Measurements from ENCODE around the gene CDKN2B-AS1. TPM values are rescaled to one million over a fixed set of nuclear protein-coding genes. Genes with fewer than 3 reads are reported as not detected.
A peak's percentile ranks its signal among the peaks of the same experiment; 100 is the strongest.

The CDKN2B-AS1 gene
- total RNA-seq, 2 experiments from 2014 or later, result 0.21 to 0.23 TPM

DNA sequence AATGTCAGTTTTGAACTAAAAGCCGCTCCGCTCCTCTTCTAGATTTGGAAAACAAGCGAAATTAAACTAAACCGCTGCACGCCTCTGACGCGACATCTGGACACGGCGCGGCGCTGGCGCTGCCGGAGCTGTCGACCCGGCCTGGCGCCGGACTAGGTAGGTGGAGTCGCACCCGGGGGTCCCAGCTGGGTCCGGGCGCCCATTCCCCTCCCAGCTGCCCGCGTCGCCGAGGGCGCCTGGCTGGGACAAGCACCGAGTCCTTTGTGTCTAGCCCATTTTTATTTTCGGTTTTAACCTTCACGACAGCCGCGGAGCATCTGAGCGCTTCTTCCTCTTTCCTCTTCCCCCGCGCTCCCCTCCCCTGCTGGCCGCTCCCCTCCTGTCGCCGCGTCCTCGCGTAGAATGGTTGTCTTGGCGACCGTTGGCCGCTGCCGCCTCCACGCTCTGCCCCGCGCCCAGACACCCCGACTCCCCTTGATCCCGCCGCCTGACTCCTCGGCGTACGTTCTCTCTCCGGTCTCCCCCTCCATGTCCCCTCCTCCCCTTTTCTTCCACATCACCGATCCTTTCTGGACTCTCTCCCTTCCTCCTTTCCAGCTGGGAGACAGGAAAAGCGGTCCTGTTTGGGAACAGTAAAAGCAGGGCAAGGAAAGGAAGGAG, 545 bp downstream of the CDKN2B-AS1 start:
- no peaks in the 10 kb centered on the region for H3K36me3 Mint-ChIP-seq (ENCODE audit: low read depth)
- peaks cover 8% of the 10 kb centered on the region for H3K4me1 Mint-ChIP-seq
- DNase-seq, result peak; percentile 82
- peak overlapping the region; percentile 90 for H3K4me3 Mint-ChIP-seq
- intact Hi-C loops (cut with DNase I, micrococcal nuclease), result loop anchor here (1.0 to 2.0 kb wide), 3 partner anchors 13 to 20 kb away; partner anchors contain the start of gene CDKN2B (in 1 of the 2)
- ATAC-seq, result peak; percentile 75
- POLR2A ChIA-PET, result no interaction called here
- CTCF ChIA-PET, result interaction anchor here (1.2 to 5.5 kb wide), 4 partner anchors 13 to 182 kb away, joined by 3 to 31 read pairs (median 6); partner anchors contain the start of gene CDKN2B
- H3K9me3 Mint-ChIP-seq (ENCODE audit: low read depth), result no peaks in the 10 kb centered on the region
- H3K27ac Mint-ChIP-seq, result peak overlapping the region; percentile 85
- H3K27me3 Mint-ChIP-seq, result peaks cover 38% of the 10 kb centered on the region

DNA sequence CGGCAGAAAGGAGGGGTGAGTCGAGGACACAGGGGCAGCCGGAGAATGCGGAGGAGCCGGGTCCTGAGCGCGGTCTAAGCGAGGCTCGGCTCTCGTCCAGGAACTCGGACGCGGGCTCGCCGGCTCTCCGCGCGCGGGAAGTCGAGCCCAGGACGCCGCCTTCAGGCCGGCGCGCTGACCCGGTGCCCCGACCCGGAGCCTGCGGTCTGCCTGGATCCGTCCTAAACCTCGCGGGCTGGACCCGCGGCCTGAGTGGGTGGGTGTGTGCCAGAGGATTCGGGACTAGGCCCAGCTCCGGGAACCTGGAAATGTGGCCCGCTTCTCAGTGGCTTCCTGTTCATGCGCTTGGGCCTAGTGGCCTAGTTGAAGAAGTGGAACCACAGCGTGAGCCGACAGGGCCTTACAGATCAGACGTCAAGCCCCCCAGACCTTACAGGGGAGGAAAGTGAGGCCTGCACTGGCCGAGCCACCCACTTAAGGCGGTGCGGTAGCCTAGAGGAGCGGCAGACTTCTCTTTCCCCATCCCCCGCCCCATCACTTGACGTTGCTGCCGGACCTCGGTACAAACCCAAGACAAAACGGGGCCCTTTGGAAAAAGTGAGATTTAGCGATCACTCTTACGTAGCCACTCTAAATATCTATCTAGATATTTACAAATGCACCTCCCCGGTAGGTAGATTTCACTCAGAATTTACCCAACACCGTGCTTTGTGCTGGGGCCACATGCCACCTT, 1.2 kb downstream of the CDKN2B-AS1 start:
- CTCF ChIA-PET, result interaction anchor here (0.6 to 2.3 kb wide), 7 partner anchors 12 to 410 kb away, joined by 3 to 9 read pairs (median 3); partner anchors contain the start of gene CDKN2B
- H3K27ac Mint-ChIP-seq, result peak overlapping the region; percentile 37
- no peaks in the 10 kb centered on the region for H3K9me3 Mint-ChIP-seq (ENCODE audit: low read depth)
- ATAC-seq (no peak), DNase-seq (peak; percentile 27)
- H3K36me3 Mint-ChIP-seq (ENCODE audit: low read depth), result no peaks in the 10 kb centered on the region
- H3K4me1 Mint-ChIP-seq, result peaks cover 8% of the 10 kb centered on the region
- intact Hi-C loops (cut with DNase I, micrococcal nuclease), result loop anchor here (1.0 to 2.0 kb wide), 4 partner anchors 8 to 21 kb away; partner anchors contain the start of gene CDKN2B (in 1 of the 2)
- peak overlapping the region; percentile 90 for H3K4me3 Mint-ChIP-seq
- peaks cover 37% of the 10 kb centered on the region for H3K27me3 Mint-ChIP-seq
- POLR2A ChIA-PET, result interaction anchor here (1.0 kb wide), 1 partner anchor 11 kb away, joined by 3 read pairs; no protein-coding TSS in a partner anchor

DNA sequence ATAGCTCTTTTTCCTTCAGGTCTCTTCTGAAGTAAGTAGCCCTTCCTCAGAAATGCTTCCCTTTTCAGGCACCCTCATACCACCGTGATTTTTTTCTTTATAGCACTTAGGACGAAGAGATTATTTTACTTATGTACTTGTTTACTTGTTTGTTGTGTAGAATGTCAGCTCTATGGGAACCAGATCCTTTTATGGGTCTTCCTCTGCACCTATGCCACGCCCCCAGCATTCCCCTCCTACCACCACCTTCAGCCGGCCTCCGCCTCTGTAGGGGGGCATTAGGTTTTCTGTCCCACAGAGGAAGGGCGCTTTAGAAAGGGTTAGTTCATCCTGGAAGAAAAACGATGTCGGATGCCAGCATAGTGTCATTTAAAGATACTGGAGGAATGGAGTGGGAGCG, 1.8 kb downstream of the CDKN2B-AS1 start:
- H3K27ac Mint-ChIP-seq, result no peak overlapping the region
- CTCF ChIA-PET, result interaction anchor here (0.6 to 1.4 kb wide), 6 partner anchors 12 to 410 kb away, joined by 3 to 5 read pairs (median 3); partner anchors contain the start of gene CDKN2B
- H3K4me3 Mint-ChIP-seq, result peak overlapping the region; percentile 90
- H3K4me1 Mint-ChIP-seq, result peaks cover 8% of the 10 kb centered on the region
- DNase-seq (no peak), ATAC-seq (no peak)
- H3K27me3 Mint-ChIP-seq, result peaks cover 36% of the 10 kb centered on the region
- H3K36me3 Mint-ChIP-seq (ENCODE audit: low read depth), result no peaks in the 10 kb centered on the region
- intact Hi-C loops (cut with DNase I, micrococcal nuclease), result loop anchor here in 1 of 2 experiments (1.0 kb wide), 1 partner anchor 8 kb away; no protein-coding TSS in a partner anchor
- H3K9me3 Mint-ChIP-seq (ENCODE audit: low read depth), result no peaks in the 10 kb centered on the region
- POLR2A ChIA-PET, result interaction anchor here (1.0 kb wide), 1 partner anchor 11 kb away, joined by 3 read pairs; no protein-coding TSS in a partner anchor

DNA sequence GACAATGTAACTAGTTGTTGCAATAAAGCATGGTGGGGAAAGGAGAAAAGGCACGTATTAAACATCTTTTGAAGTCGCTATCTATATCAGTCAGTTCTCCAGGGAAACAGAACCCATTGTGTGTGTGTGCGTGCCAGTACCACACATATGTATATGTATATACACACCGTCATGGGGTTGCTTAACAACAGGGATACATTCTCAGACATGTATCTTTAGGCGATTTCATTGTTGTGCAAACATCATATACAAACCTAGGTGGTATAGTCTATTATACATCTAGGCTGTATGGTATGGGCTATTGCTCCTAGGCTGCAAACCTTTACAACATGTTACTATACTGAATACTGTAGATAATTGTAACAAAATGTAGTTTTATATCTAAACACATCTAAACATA, 2.3 kb downstream of the CDKN2B-AS1 start:
- ChIA-PET CTCF (interaction anchor here (0.6 to 2.5 kb wide), 4 partner anchors 11 to 409 kb away, joined by 3 to 14 read pairs (median 3); partner anchors contain the start of gene CDKN2B), POLR2A (interaction anchor here (1.0 kb wide), 1 partner anchor 10 kb away, joined by 3 read pairs; no protein-coding TSS in a partner anchor)
- intact Hi-C loops (cut with DNase I, micrococcal nuclease), result loop anchor here in 1 of 2 experiments (1.0 kb wide), 1 partner anchor 7 kb away; no protein-coding TSS in a partner anchor
- Mint-ChIP-seq H3K36me3 (ENCODE audit: low read depth) (no peaks in the 10 kb centered on the region), H3K4me1 (peaks cover 8% of the 10 kb centered on the region), H3K4me3 (no peak overlapping the region), H3K27me3 (peaks cover 36% of the 10 kb centered on the region), H3K9me3 (ENCODE audit: low read depth) (no peaks in the 10 kb centered on the region), H3K27ac (no peak overlapping the region)
- no peak for DNase-seq
- no peak for ATAC-seq

DNA sequence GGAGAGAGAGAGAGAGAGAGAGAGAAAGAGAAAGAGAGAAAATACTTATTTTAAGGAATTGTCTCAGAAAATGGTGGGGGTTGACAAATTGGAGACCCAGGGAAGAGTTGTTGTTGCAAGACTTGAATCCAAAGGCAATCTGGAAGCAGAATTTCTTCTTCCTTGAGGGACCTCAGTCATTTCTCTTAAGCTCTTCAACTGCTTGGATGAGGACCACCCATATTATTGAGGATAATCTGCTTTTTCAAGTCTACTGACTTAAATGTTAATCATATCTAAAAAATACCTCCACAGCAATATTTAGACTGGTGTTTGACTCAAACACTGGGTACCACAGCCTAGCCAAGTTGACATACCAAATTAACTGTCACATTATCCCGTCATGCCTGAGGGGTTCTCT, 2.9 kb downstream of the CDKN2B-AS1 start:
- peaks cover 40% of the 10 kb centered on the region for H3K27me3 Mint-ChIP-seq
- POLR2A ChIA-PET, result no interaction called here
- CTCF ChIA-PET, result interaction anchor here (2.5 kb wide), 1 partner anchor 11 kb away, joined by 14 read pairs; the partner anchor contains the start of gene CDKN2B
- no peaks in the 10 kb centered on the region for H3K36me3 Mint-ChIP-seq (ENCODE audit: low read depth)
- no peaks in the 10 kb centered on the region for H3K9me3 Mint-ChIP-seq (ENCODE audit: low read depth)
- no peak for ATAC-seq
- no peak overlapping the region for H3K4me3 Mint-ChIP-seq
- peaks cover 8% of the 10 kb centered on the region for H3K4me1 Mint-ChIP-seq
- intact Hi-C loops (cut with DNase I, micrococcal nuclease), result no loop called here
- DNase-seq, result no peak
- no peak overlapping the region for H3K27ac Mint-ChIP-seq

DNA sequence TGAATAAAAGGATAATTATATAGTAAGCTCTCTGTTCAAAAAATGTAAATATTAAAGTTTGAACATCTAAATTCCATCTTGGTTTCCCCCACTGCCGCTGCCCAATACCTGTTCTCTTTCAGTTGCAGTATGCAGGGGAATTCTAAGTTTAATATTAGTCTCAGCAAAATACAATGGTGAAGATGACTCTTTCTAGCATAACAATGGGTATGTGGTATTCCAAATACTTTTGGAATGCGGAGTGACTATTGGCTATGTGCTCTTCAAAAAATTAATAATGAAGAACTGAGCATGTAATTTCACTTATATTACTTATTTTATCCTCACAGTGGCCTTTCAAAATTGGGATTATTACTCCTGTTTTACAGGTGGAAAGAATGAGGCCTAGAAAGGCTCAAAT, 3.4 kb downstream of the CDKN2B-AS1 start:
- H3K36me3 Mint-ChIP-seq (ENCODE audit: low read depth), result no peaks in the 10 kb centered on the region
- H3K27ac Mint-ChIP-seq, result no peak overlapping the region
- H3K9me3 Mint-ChIP-seq (ENCODE audit: low read depth), result no peaks in the 10 kb centered on the region
- no peak for DNase-seq
- intact Hi-C loops (cut with DNase I, micrococcal nuclease), result no loop called here
- ChIA-PET CTCF (interaction anchor here (2.5 kb wide), 1 partner anchor 10 kb away, joined by 14 read pairs; the partner anchor contains the start of gene CDKN2B), POLR2A (no interaction called here)
- H3K27me3 Mint-ChIP-seq, result peaks cover 40% of the 10 kb centered on the region
- no peak for ATAC-seq
- no peak overlapping the region for H3K4me3 Mint-ChIP-seq
- peaks cover 8% of the 10 kb centered on the region for H3K4me1 Mint-ChIP-seq

DNA sequence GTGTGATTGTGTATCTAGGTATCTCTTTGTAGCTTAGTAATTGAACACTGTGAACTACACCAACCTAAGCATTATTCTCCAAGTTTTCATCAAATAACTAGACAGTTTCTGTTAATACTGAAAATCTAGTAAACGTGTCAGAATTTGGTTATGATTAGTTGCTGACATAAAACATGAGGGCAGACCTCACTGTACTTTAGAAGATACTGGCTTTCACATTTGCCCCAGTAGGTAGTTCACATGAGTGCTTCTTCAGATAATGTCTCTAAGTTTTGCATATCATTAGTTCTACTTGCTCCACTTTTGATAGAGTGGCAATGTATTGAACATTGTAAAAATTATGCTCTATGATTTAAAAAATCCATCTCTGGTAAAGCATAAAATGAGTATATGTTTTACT, 7.4 kb downstream of the CDKN2B-AS1 start:
- no peak for DNase-seq
- Mint-ChIP-seq H3K27me3 (peaks cover 52% of the 10 kb centered on the region), H3K27ac (no peak overlapping the region), H3K9me3 (ENCODE audit: low read depth) (no peaks in the 10 kb centered on the region), H3K36me3 (ENCODE audit: low read depth) (no peaks in the 10 kb centered on the region), H3K4me1 (peaks cover 10% of the 10 kb centered on the region), H3K4me3 (no peak overlapping the region)
- intact Hi-C loops (cut with DNase I, micrococcal nuclease), result loop anchor here in 1 of 2 experiments (10.0 kb wide), 1 partner anchor 667 kb away; the partner anchor contains the start of gene KLHL9
- no peak for ATAC-seq
- ChIA-PET POLR2A (no interaction called here), CTCF (interaction anchor here (0.7 to 2.4 kb wide), 5 partner anchors 9 to 189 kb away, joined by 3 to 10 read pairs (median 3); no protein-coding TSS in a partner anchor)

DNA sequence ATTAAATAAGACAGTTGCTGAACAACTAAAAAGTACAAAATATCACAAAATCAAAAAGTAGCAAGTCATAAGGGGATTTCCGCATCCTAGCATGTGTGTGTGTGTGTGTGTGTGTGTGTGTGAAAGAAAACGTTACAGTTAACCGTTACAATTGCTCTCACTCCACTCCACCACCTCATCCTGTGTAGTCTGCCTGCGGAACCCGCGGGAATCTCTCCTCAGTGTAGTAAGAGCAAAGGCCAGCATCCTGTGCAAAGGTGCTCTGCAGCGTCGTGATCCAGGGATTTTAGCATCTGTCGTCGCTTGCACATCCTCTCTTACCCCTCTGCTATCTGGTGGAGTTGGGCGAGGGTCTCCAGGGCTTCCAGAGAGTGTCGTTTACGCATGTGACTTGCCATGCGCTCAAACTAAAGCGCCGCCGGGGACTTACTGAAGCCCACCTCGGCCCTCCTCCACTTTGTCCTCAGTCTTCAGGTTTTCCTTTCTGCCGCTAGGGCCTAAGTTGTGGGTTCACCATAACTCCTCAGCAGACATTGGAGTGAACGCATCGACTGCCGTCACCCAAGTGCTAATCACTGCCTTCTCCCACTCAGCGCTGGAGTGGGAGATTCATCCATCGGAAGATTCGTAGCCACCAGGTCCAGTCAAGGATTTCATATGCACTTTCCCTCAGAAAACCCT, 10.6 kb downstream of the CDKN2B-AS1 start:
- CTCF ChIA-PET, result no interaction called here
- Mint-ChIP-seq H3K36me3 (ENCODE audit: low read depth) (no peaks in the 10 kb centered on the region), H3K4me1 (peaks cover 17% of the 10 kb centered on the region), H3K27ac (no peak overlapping the region), H3K4me3 (no peak overlapping the region), H3K9me3 (ENCODE audit: low read depth) (no peaks in the 10 kb centered on the region), H3K27me3 (peaks cover 53% of the 10 kb centered on the region)
- DNase-seq (peak; percentile 30), ATAC-seq (no peak)
- intact Hi-C loops (cut with DNase I, micrococcal nuclease), result loop anchor here (2.0 to 10.0 kb wide), 2 partner anchors 40 to 670 kb away; partner anchors contain the start of gene KLHL9 (in 1 of the 2)
- POLR2A ChIA-PET, result no interaction called here

DNA sequence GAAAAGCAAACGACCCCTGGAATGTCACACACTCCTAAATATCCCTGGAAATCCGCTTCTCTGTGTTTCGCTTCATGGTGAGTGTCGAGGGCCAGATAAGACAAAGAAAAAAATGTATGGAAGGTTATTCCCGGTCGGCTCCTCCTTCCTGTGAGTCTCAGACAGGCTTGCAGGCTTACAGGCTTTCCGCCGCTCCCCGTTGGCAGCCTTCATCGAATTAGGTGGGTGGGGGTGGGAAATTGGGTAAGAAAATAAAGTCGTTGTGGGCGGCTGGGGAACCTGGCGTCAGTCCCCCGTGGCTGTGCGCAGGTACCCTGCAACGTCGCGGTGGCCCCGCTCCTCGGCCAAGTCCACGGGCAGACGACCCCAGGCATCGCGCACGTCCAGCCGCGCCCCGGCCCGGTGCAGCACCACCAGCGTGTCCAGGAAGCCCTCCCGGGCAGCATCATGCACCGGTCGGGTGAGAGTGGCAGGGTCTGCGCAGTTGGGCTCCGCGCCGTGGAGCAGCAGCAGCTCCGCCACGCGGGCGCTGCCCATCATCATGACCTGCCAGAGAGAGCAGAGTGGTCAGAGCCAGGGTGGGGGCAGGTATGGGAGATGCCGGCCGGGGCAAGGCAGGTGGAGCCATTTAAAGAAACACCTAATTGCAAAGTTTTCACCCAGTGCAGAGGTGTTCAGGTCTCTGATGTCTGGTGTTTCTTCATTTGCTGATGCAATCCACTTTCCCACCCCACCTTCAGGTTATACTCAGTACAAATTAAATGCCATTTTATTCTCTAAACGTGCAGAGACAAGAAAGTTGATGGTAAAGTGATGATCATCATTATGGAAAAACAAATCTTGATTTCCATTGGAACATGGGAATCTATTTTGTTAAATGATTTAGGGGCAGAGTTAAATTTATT, 11.4 kb downstream of the CDKN2B-AS1 start:
- ChIA-PET CTCF (interaction anchor here (1.1 to 4.1 kb wide), 5 partner anchors 13 to 204 kb away, joined by 4 to 44 read pairs (median 29); partner anchors contain the start of genes CDKN2A, CDKN2B-AS1 and MTAP), POLR2A (no interaction called here)
- Mint-ChIP-seq H3K9me3 (ENCODE audit: low read depth) (no peaks in the 10 kb centered on the region), H3K4me1 (peaks cover 20% of the 10 kb centered on the region), H3K27ac (no peak overlapping the region), H3K4me3 (no peak overlapping the region), H3K36me3 (ENCODE audit: low read depth) (no peaks in the 10 kb centered on the region), H3K27me3 (peaks cover 56% of the 10 kb centered on the region)
- no peak for ATAC-seq
- no peak for DNase-seq
- intact Hi-C loops (cut with DNase I, micrococcal nuclease), result loop anchor here (2.0 to 10.0 kb wide), 2 partner anchors 41 to 671 kb away; partner anchors contain the start of gene KLHL9 (in 1 of the 2)

DNA sequence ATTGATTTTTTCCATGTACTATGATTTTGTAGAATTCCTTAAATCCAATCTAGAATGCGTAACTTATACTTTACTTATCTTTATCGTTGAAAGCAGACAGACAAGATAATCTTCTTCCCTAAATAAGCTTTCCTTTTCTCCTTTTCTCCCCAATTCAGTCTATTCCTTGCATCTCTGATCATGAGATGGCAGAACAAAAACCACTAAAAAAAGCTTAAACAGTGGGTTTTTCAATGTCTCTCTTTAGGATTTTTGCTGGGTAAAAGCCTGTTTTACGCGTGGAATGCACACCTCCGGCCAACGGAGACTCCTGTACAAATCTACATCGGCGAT, 13.8 kb downstream of the CDKN2B-AS1 start:
- H3K36me3 Mint-ChIP-seq (ENCODE audit: low read depth), result no peaks in the 10 kb centered on the region
- POLR2A ChIA-PET, result interaction anchor here (0.6 kb wide), 1 partner anchor 72 kb away, joined by 3 read pairs; no protein-coding TSS in a partner anchor
- H3K4me1 Mint-ChIP-seq, result peaks cover 20% of the 10 kb centered on the region
- peaks cover 56% of the 10 kb centered on the region for H3K27me3 Mint-ChIP-seq
- intact Hi-C loops (cut with DNase I, micrococcal nuclease), result loop anchor here (1.0 to 10.0 kb wide), 7 partner anchors 13 to 674 kb away; partner anchors contain the start of gene KLHL9 (in 1 of the 2)
- ATAC-seq (no peak), DNase-seq (no peak)
- no peak overlapping the region for H3K27ac Mint-ChIP-seq
- CTCF ChIA-PET, result interaction anchor here (0.6 to 4.5 kb wide), 41 partner anchors 10 to 431 kb away, joined by 3 to 44 read pairs (median 5); partner anchors contain the start of genes CDKN2A and CDKN2B-AS1
- H3K9me3 Mint-ChIP-seq (ENCODE audit: low read depth), result no peaks in the 10 kb centered on the region
- H3K4me3 Mint-ChIP-seq, result peak overlapping the region; percentile 76

All from activated CD4-positive, alpha-beta T cell treated with anti-CD3 and anti-CD28 coated beads for 36 hours (primary cell).